ENCODE measurements around the gene DEPP1.

DEPP1 gene

GRCh38 chr10:44967616-44968015 lies 11.0 kb downstream of the DEPP1 start:
- no peak for DNase-seq (ENCODE audit: low read depth in 2 of 2)

GRCh38 chr10:44966816-44967509 lies 11.6 kb downstream of the DEPP1 start:
- DNase-seq (ENCODE audit: low read depth in 2 of 2), result no peak

- no peak for DNase-seq (ENCODE audit: low read depth in 2 of 2)
Observed at GRCh38 chr10:44966129-44966815, 12.3 kb downstream of the DEPP1 start.

- DNase-seq (ENCODE audit: low read depth in 2 of 2), result no peak
Observed at GRCh38 chr10:44965651-44966097, 12.9 kb downstream of the DEPP1 start.

GRCh38 chr10:44965104-44965503 lies 13.5 kb downstream of the DEPP1 start:
- DNase-seq (ENCODE audit: low read depth in 2 of 2), result no peak

GRCh38 chr10:44963772-44964633 lies 14.6 kb downstream of the DEPP1 start:
- DNase-seq (ENCODE audit: low read depth in 2 of 2), result no peak

GRCh38 chr10:44962870-44963738 lies 15.5 kb downstream of the DEPP1 start:
- no peak for DNase-seq (ENCODE audit: low read depth in 2 of 2)

- DNase-seq (ENCODE audit: low read depth in 2 of 2), result no peak
Observed at GRCh38 chr10:44961931-44962750, 16.5 kb downstream of the DEPP1 start.

GRCh38 chr10:44961230-44961571 lies 17.4 kb downstream of the DEPP1 start:
- no peak for DNase-seq (ENCODE audit: low read depth in 2 of 2)

GRCh38 chr10:44960482-44961229 lies 18.0 kb downstream of the DEPP1 start:
- no peak for DNase-seq (ENCODE audit: low read depth in 2 of 2)

GRCh38 chr10:44960088-44960460 lies 18.5 kb downstream of the DEPP1 start:
- DNase-seq (ENCODE audit: low read depth in 2 of 2), result no peak

GRCh38 chr10:44959247-44960087 lies 19.1 kb downstream of the DEPP1 start, which contains the start of gene RASSF4:
RASSF4 (plus strand) TSS chr10:44959802; CDS start chr10:44970203, 10,401 bp downstream.
- peak in 1 of 2 experiments; percentile 37 for DNase-seq (ENCODE audit: low read depth in 2 of 2)

- no peak for DNase-seq (ENCODE audit: low read depth in 2 of 2)
Observed at GRCh38 chr10:44958898-44959246, 19.7 kb downstream of the DEPP1 start.

- no peak for DNase-seq (ENCODE audit: low read depth in 2 of 2)
Observed at GRCh38 chr10:44958196-44958897, 20.3 kb downstream of the DEPP1 start.

- DNase-seq (ENCODE audit: low read depth in 2 of 2), result no peak
Observed at GRCh38 chr10:44956717-44957706, 21.6 kb downstream of the DEPP1 start.

GRCh38 chr10:44956226-44956625 lies 22.4 kb downstream of the DEPP1 start:
- DNase-seq (ENCODE audit: low read depth in 2 of 2), result no peak

- DNase-seq (ENCODE audit: low read depth in 2 of 2), result no peak
Observed at GRCh38 chr10:44955413-44956070, 23.1 kb downstream of the DEPP1 start.
